HEK293 (cell line): ENCODE results near the gene ZCCHC10.

Experiments used
- CTCF ChIP-seq: fragments of 450-650 bp; formaldehyde crosslinking; IDR thresholded peaks from 2 replicates; pipeline ENCODE4 v1.5.1; 2016; ENCODE audit warnings: missing biosample characterization, missing genetic modification characterization
- GFI1B ChIP-seq: fragments of 450-650 bp; formaldehyde crosslinking; IDR thresholded peaks from 2 replicates; pipeline ENCODE4 v1.5.1; 2016; ENCODE audit warnings: missing biosample characterization, missing genetic modification characterization
- REPIN1 ChIP-seq: fragments of 450-650 bp; formaldehyde crosslinking; IDR thresholded peaks from 2 replicates; pipeline ENCODE4 v1.5.1; 2017; ENCODE audit warnings: missing biosample characterization, missing genetic modification characterization, low read depth
- REST ChIP-seq: fragments of 450-650 bp; formaldehyde crosslinking; IDR thresholded peaks from 2 replicates; pipeline ENCODE4 v1.5.1; 2016; ENCODE audit warnings: missing biosample characterization, missing genetic modification characterization
- ZNF121 ChIP-seq: fragments of 450-650 bp; formaldehyde crosslinking; IDR thresholded peaks from 2 replicates; pipeline ENCODE4 v1.5.1; 2016; ENCODE audit warnings: missing biosample characterization, missing genetic modification characterization
- ZNF175 ChIP-seq: fragments of 450-650 bp; formaldehyde crosslinking; IDR thresholded peaks from 2 replicates; pipeline ENCODE4 v1.5.1; 2016; ENCODE audit warnings: missing biosample characterization, missing genetic modification characterization
- ZNF658 ChIP-seq: fragments of 450-650 bp; formaldehyde crosslinking; IDR thresholded peaks from 2 replicates; pipeline ENCODE4; 2016; ENCODE audit warnings: missing biosample characterization, missing genetic modification characterization
- ZNF830 ChIP-seq: fragments of 450-650 bp; IDR thresholded peaks from 2 replicates; pipeline ENCODE4 v1.5.0; 2018; ENCODE audit warnings: missing biosample characterization, missing genetic modification characterization, low read depth, mild to moderate bottlenecking, moderate library complexity

- no peak for TF ChIP-seq CTCF
- TF ChIP-seq ZNF121 (tag by site-specific recombination) = no peak
- TF ChIP-seq REST (tag by site-specific recombination) = no peak
- no peak for TF ChIP-seq ZNF658 (tag by site-specific recombination)
- TF ChIP-seq GFI1B (tag by site-specific recombination) = no peak
- TF ChIP-seq ZNF830 (tag by site-specific recombination) = no peak
- TF ChIP-seq ZNF175 (tag by site-specific recombination) = no peak
- no peak for TF ChIP-seq REPIN1 (tag by site-specific recombination)
Observed at GRCh38 chr5:133017964-133018363, 8.4 kb downstream of the ZCCHC10 start.
